GM12878 (cell line): ENCODE results near the gene COPZ1. TPM values are rescaled to one million over a fixed set of nuclear protein-coding genes. Genes with fewer than 3 reads are reported as not detected.

Experiments used
- ATAC-seq: fragments of 200-7000 bp; cut with Tn5 transposase; 3 replicates; pipeline ENCODE4 v1.9.1; 2020; ENCODE audit warnings: mild to moderate bottlenecking, moderate library complexity
- BruUV-seq: library from RNA; stranded (reverse); fragments of 400-500 nt; replicated peaks from 2 replicates; lab custom pipeline; 2021; lab: Mats Ljungman, UMichigan
- CTCF ChIA-PET: fragments of 300-600 bp; sonication (Branson Sonifier 250); formaldehyde crosslinking; extraction: SDS; loops from one replicate; lab custom pipeline; 2021; ENCODE audit warnings: inconsistent platforms; lab: Yijun Ruan, JAX
- POLR2A ChIA-PET: fragments of 350-600 bp; formaldehyde crosslinking; extraction: SDS; loops from one replicate; lab custom pipeline; 2021; ENCODE audit warnings: inconsistent platforms; lab: Charles Lee
- RAD21 ChIA-PET: fragments of 300-600 bp; sonication (Branson Sonifier 250); formaldehyde crosslinking; loops from one replicate; lab custom pipeline; 2023; ENCODE audit warnings: antibody characterized with exemption; ENCODE audit not compliant: unreplicated experiment; lab: Charles Lee
- SMC1A ChIA-PET: fragments of 300-600 bp; sonication (Branson Sonifier 250); formaldehyde crosslinking; loops from one replicate; lab custom pipeline; 2023; ENCODE audit not compliant: unreplicated experiment, uncharacterized antibody; lab: Charles Lee
- DNase-seq: peaks from one replicate; pipeline ENCODE4 v3.0.0-alpha.2; 2011; ENCODE audit warnings: low read depth, low spot score
- FAIRE-seq: peaks from 3 replicates; lab custom pipeline; 2011; peaks lifted over from hg19 to GRCh38; lab: Jason Lieb, UNC
- H2AFZ ChIP-seq: 2 replicates; pipeline ENCODE4 v1.6.0; 2011; ENCODE audit warnings: low read depth, low read length, control low read depth; ENCODE audit not compliant: control insufficient read depth
- H3K27ac ChIP-seq: 2 replicates; pipeline ENCODE4 v1.5.1; 2011; ENCODE audit warnings: control low read depth; ENCODE audit not compliant: control insufficient read depth, insufficient read depth
- H3K27me3 ChIP-seq, 2 experiments: replicated peaks in 1 of 2; 2 replicates each; pipeline versions ENCODE4 v1.6.0 to v1.6.1; 2011; ENCODE audit warnings: low read length in 1 of 2; ENCODE audit not compliant: control insufficient read depth in 2 of 2, insufficient read depth in 2 of 2
- H3K36me3 ChIP-seq, 2 experiments: 2 replicates each; pipeline ENCODE4 v1.5.1; 2011; ENCODE audit warnings: low read length in 1 of 2; ENCODE audit not compliant: control insufficient read depth in 2 of 2, insufficient read depth in 2 of 2
- H3K4me1 ChIP-seq: 2 replicates; pipeline ENCODE4 v1.6.1; 2011; ENCODE audit warnings: mild to moderate bottlenecking, low read length, moderate library complexity, mixed read lengths; ENCODE audit not compliant: control insufficient read depth, insufficient read depth
- H3K4me2 ChIP-seq: 2 replicates; pipeline ENCODE4 v1.6.0; 2011; ENCODE audit warnings: control low read depth; ENCODE audit not compliant: control insufficient read depth, insufficient read depth
- H3K4me3 ChIP-seq: fragments of 200-600 bp; sonication (generic); 2 replicates; pipeline ENCODE4 v1.5.1; 2016
- H3K79me2 ChIP-seq: 2 replicates; pipeline ENCODE4 v1.6.0; 2011; ENCODE audit warnings: low read length; ENCODE audit not compliant: control insufficient read depth, insufficient read depth
- H3K9ac ChIP-seq: 2 replicates; pipeline ENCODE4 v1.8.0; 2011; ENCODE audit warnings: low read length, control low read depth, mixed read lengths; ENCODE audit not compliant: control insufficient read depth, insufficient read depth
- H3K9me3 ChIP-seq: replicated peaks from 3 replicates; pipeline ENCODE4 v1.5.1; 2011; ENCODE audit warnings: mild to moderate bottlenecking, low read length; ENCODE audit not compliant: control insufficient read depth, insufficient read depth
- H4K20me1 ChIP-seq: 2 replicates; pipeline ENCODE4 v1.6.0; 2011; ENCODE audit not compliant: control insufficient read depth, insufficient read depth
- CBX3 ChIP-seq: fragments of 200-600 bp; sonication (generic); IDR thresholded peaks from 2 replicates; pipeline ENCODE4 v1.6.1; 2016; ENCODE audit warnings: low read depth, borderline replicate concordance
- CEBPB ChIP-seq, 2 experiments: fragments of 150-350 bp in 1 of 2; IDR thresholded peaks; 2 replicates each; pipeline ENCODE4 v1.6.1; 2012 to 2014; ENCODE audit warnings: low read depth in 2 of 2, low read length in 2 of 2, borderline replicate concordance in 1 of 2, inconsistent platforms in 1 of 2
- FOXM1 ChIP-seq: IDR thresholded peaks from 2 replicates; pipeline ENCODE4 v1.6.1; 2012; ENCODE audit warnings: low read depth, mild to moderate bottlenecking, inconsistent platforms, low read length, moderate library complexity
- HCFC1 ChIP-seq: fragments of 150-350 bp; IDR thresholded peaks from 2 replicates; pipeline ENCODE4 v1.6.1; 2014; ENCODE audit warnings: low read length
- HDGF ChIP-seq: fragments of 450-650 bp; IDR thresholded peaks from 2 replicates; pipeline ENCODE4 v1.6.1; 2016; ENCODE audit warnings: antibody characterized with exemption
- JUND ChIP-seq: IDR thresholded peaks from 2 replicates; pipeline ENCODE4 v1.6.1; 2012; ENCODE audit warnings: low read depth, mild to moderate bottlenecking, low read length, improper control_type of control experiment, moderate library complexity
- MTA2 ChIP-seq: fragments of 450-650 bp; IDR thresholded peaks from 2 replicates; pipeline ENCODE4 v1.6.1; 2016; ENCODE audit warnings: low read depth, mild to moderate bottlenecking, moderate library complexity
- RAD21 ChIP-seq: IDR thresholded peaks from 2 replicates; pipeline ENCODE4 v1.6.1; 2011; ENCODE audit warnings: mild to moderate bottlenecking, low read depth, low read length, moderate library complexity; ENCODE audit not compliant: insufficient read depth
- RUNX3 ChIP-seq: IDR thresholded peaks from 2 replicates; pipeline ENCODE4 v1.6.1; 2012; ENCODE audit warnings: low read length, inconsistent platforms
- SMARCA5 ChIP-seq: fragments of 450-650 bp; IDR thresholded peaks from 2 replicates; pipeline ENCODE4 v1.6.1; 2017; ENCODE audit warnings: mild to moderate bottlenecking
- STAT1 ChIP-seq: fragments of 450-650 bp; conservative IDR thresholded peaks from 2 replicates; pipeline ENCODE4 v1.6.1; 2014; ENCODE audit warnings: antibody characterized with exemption, mild to moderate bottlenecking
- STAT3 ChIP-seq: IDR thresholded peaks from 2 replicates; pipeline ENCODE4 v1.6.1; 2011; ENCODE audit warnings: low read depth, low read length, improper control_type of control experiment
- YY1 ChIP-seq: IDR thresholded peaks from 2 replicates; pipeline ENCODE4 v1.6.1; 2011; ENCODE audit warnings: low read depth, mild to moderate bottlenecking, low read length
- WGBS: methylation state at CpG from one replicate; pipeline ENCODE4 v1.1.6; 2016; ENCODE audit warnings: low lambda C conversion rate; ENCODE audit not compliant: insufficient replicate concordance, insufficient coverage; ENCODE audit errors: missing lambda C conversion rate; 5-methylcytosine and 5-hydroxymethylcytosine counted together
- in situ Hi-C: fragments of 300-500 bp; cut with MboI; formaldehyde crosslinking; loops from 9 replicates; pipeline ENCODE4 v1.14.3; 2018; ENCODE audit warnings: mixed read lengths
- intact Hi-C: fragments of 100-400 bp; cut with micrococcal nuclease; formaldehyde crosslinking; loops from one replicate; pipeline ENCODE4 v1.14.2; 2022; ENCODE audit not compliant: unreplicated experiment
- polyA plus RNA-seq, 11 experiments: library from polyadenylated mRNA; depleted of rRNA in 4 of 11; unstranded in 6 of 11; stranded (reverse) in 5 of 11; fragments of >200 nt; fragmentation: Nextera tagmentation in 4 of 11; fragmentation: Illumina TruSeq in 1 of 11; extraction: Ambion mirVana in 4 of 11; extraction: Trizol in 1 of 11; gene quantifications; 1 replicate in 1 of 11; 2 replicates in 10 of 11; pipeline versions ENCODE4 v1.2.1 to v1.2.3, GENCODE V29; 2011 to 2016; ENCODE audit warnings: inconsistent platforms in 2 of 11, missing spikeins in 2 of 11, low read depth in 1 of 11
- total RNA-seq, 4 experiments: library from RNA; depleted of rRNA in 3 of 4; stranded (reverse); fragments of >200 nt in 3 of 4; fragmentation: Illumina TruSeq in 1 of 4; extraction: Trizol in 1 of 4; gene quantifications; 2 replicates each; pipeline versions ENCODE4 v1.2.1 to v1.2.3, GENCODE V29; 2013 to 2021
- TF ChIP-seq, protein P1 (sequence below): IDR thresholded peaks from 2 replicates; pipeline ENCODE4 v1.6.1; 2012; ENCODE audit warnings: low read depth, low read length, improper control_type of control experiment
- TF ChIP-seq, protein P2 (sequence below): fragments of 450-650 bp; IDR thresholded peaks from 2 replicates; pipeline ENCODE4 v1.6.1; 2016; ENCODE audit warnings: mild to moderate bottlenecking, moderate library complexity, borderline replicate concordance
- TF ChIP-seq, protein P3 (sequence below): fragments of 450-650 bp; IDR thresholded peaks from 2 replicates; pipeline ENCODE4 v1.6.1; 2017; ENCODE audit warnings: mild to moderate bottlenecking, moderate library complexity

Gene COPZ1
- total and polyA plus RNA-seq, 10 of the 15 experiments (the other 5 are each of a cell fraction or from before 2014, with no cell fraction given): 112 to 378 (median 184) TPM

DNA sequence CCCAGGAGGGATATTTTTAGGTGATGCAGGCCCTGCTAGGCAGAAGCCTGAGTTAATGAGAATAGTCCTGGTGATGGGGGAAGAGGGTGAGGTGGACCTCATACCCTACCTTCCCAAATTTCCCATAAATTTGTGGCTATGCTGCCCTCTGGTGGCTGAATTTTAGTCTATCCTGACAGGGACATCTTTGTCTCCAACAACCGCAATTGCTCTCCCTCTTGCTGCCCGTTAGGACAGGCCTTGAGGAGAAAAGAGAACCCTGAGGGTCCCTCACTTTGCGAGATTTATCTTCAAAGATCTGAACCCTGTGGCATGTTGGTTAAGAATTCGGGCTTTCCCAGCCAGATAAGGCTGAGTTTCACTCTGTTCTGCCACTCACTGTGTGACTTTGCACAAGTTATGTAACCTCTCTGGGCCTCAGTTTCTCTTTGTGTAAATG, 69.4 kb downstream of the COPZ1 start:
- FAIRE-seq: peak; percentile 13
- intact Hi-C loops: loop anchor here (1.0 kb wide), 1 partner anchor 45 kb away; no protein-coding TSS in a partner anchor
- CTCF ChIA-PET: interaction anchor here (1.0 to 4.1 kb wide), 13 partner anchors 7 to 149 kb away, joined by 3 to 58 read pairs (median 4); partner anchors contain the start of gene ZNF385A
- TF ChIP-seq, protein P1, sequence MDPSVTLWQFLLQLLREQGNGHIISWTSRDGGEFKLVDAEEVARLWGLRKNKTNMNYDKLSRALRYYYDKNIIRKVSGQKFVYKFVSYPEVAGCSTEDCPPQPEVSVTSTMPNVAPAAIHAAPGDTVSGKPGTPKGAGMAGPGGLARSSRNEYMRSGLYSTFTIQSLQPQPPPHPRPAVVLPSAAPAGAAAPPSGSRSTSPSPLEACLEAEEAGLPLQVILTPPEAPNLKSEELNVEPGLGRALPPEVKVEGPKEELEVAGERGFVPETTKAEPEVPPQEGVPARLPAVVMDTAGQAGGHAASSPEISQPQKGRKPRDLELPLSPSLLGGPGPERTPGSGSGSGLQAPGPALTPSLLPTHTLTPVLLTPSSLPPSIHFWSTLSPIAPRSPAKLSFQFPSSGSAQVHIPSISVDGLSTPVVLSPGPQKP: no peak
- TF ChIP-seq RUNX3: peak; percentile 39
- peak; percentile 47 for TF ChIP-seq RAD21
- TF ChIP-seq, protein P2, sequence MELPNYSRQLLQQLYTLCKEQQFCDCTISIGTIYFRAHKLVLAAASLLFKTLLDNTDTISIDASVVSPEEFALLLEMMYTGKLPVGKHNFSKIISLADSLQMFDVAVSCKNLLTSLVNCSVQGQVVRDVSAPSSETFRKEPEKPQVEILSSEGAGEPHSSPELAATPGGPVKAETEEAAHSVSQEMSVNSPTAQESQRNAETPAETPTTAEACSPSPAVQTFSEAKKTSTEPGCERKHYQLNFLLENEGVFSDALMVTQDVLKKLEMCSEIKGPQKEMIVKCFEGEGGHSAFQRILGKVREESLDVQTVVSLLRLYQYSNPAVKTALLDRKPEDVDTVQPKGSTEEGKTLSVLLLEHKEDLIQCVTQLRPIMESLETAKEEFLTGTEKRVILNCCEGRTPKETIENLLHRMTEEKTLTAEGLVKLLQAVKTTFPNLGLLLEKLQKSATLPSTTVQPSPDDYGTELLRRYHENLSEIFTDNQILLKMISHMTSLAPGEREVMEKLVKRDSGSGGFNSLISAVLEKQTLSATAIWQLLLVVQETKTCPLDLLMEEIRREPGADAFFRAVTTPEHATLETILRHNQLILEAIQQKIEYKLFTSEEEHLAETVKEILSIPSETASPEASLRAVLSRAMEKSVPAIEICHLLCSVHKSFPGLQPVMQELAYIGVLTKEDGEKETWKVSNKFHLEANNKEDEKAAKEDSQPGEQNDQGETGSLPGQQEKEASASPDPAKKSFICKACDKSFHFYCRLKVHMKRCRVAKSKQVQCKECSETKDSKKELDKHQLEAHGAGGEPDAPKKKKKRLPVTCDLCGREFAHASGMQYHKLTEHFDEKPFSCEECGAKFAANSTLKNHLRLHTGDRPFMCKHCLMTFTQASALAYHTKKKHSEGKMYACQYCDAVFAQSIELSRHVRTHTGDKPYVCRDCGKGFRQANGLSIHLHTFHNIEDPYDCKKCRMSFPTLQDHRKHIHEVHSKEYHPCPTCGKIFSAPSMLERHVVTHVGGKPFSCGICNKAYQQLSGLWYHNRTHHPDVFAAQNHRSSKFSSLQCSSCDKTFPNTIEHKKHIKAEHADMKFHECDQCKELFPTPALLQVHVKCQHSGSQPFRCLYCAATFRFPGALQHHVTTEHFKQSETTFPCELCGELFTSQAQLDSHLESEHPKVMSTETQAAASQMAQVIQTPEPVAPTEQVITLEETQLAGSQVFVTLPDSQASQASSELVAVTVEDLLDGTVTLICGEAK: no peak
- TF ChIP-seq MTA2: no peak
- no peak for TF ChIP-seq CEBPB (IDR thresholded peaks at IDR 0.05; ENCODE audit: borderline replicate concordance in 1 of 2, low read depth in 2 of 2, low read length in 2 of 2)
- TF ChIP-seq, protein P3, sequence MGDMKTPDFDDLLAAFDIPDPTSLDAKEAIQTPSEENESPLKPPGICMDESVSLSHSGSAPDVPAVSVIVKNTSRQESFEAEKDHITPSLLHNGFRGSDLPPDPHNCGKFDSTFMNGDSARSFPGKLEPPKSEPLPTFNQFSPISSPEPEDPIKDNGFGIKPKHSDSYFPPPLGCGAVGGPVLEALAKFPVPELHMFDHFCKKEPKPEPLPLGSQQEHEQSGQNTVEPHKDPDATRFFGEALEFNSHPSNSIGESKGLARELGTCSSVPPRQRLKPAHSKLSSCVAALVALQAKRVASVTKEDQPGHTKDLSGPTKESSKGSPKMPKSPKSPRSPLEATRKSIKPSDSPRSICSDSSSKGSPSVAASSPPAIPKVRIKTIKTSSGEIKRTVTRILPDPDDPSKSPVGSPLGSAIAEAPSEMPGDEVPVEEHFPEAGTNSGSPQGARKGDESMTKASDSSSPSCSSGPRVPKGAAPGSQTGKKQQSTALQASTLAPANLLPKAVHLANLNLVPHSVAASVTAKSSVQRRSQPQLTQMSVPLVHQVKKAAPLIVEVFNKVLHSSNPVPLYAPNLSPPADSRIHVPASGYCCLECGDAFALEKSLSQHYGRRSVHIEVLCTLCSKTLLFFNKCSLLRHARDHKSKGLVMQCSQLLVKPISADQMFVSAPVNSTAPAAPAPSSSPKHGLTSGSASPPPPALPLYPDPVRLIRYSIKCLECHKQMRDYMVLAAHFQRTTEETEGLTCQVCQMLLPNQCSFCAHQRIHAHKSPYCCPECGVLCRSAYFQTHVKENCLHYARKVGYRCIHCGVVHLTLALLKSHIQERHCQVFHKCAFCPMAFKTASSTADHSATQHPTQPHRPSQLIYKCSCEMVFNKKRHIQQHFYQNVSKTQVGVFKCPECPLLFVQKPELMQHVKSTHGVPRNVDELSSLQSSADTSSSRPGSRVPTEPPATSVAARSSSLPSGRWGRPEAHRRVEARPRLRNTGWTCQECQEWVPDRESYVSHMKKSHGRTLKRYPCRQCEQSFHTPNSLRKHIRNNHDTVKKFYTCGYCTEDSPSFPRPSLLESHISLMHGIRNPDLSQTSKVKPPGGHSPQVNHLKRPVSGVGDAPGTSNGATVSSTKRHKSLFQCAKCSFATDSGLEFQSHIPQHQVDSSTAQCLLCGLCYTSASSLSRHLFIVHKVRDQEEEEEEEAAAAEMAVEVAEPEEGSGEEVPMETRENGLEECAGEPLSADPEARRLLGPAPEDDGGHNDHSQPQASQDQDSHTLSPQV: no peak
- no peak for TF ChIP-seq HDGF
- TF ChIP-seq FOXM1: no peak
- no peak for TF ChIP-seq CBX3
- TF ChIP-seq STAT3: no peak
- no peak for TF ChIP-seq HCFC1
- TF ChIP-seq SMARCA5: no peak
- no peak for TF ChIP-seq STAT1
- 0 out of 2 replicates have a peak, but pooled peaks have one; percentile 45 for TF ChIP-seq YY1
- TF ChIP-seq JUND: no peak

More for the DNA sequence above, 69.4 kb downstream of the COPZ1 start:
- Histone ChIP-seq H3K4me3 (no peak overlapping the region), H3K9ac (no peak overlapping the region), H3K27ac (no peak overlapping the region), H3K4me2 (no peak overlapping the region), H4K20me1 (no peaks in the 10 kb centered on the region), H3K79me2 (no peaks in the 10 kb centered on the region), H3K36me3 (no peaks in the 10 kb centered on the region), H3K27me3 (no peaks in the 10 kb centered on the region), H3K9me3 (no peaks in the 10 kb centered on the region), H2AFZ (no peak overlapping the region), H3K4me1 (no peaks in the 10 kb centered on the region)
- RAD21 ChIA-PET: interaction anchor here (1.4 to 2.0 kb wide), 3 partner anchors 12 to 45 kb away, joined by 3 to 5 read pairs (median 4); no protein-coding TSS in a partner anchor
- DNase-seq (no peak), ATAC-seq (peak; percentile 57)
- SMC1A ChIA-PET: interaction anchor here (0.9 to 2.6 kb wide), 5 partner anchors 9 to 69 kb away, joined by 3 to 17 read pairs (median 4); partner anchors contain the start of gene ZNF385A
- POLR2A ChIA-PET: interaction anchor here (0.6 to 0.7 kb wide), 2 partner anchors 30 to 72 kb away, joined by 3 to 4 read pairs; no protein-coding TSS in a partner anchor
- in situ Hi-C loops: no loop called here
- no TSS peak for BruUV-seq
- 4% methylated on average over 4 of the region's 4 CpGs for WGBS
